Stimulated activated CD4-positive, alpha-beta T cell treated with anti-CD3 and anti-CD28 coated beads, Interleukin-1b, Interleukin-23, amount 100 ng/mL, for 1 hour (primary cell): ENCODE data around the gene PCCA.
"Not testable (repeated sequence)": the region's sequence is repeated elsewhere in the genome, so short reads cannot be mapped to it uniquely, and the experiment has no call there.

Experiments used
- DNase-seq, 2 donors: peaks; one replicate each; pipeline ENCODE4 v3.0.0-alpha.2; 2020; ENCODE audit warnings: low read depth in 2 of 2

PCCA gene

GRCh38 chr13:100362781-100363180, 273.9 kb downstream of the PCCA start:
- no peak for DNase-seq

GRCh38 chr13:100363285-100363711, 274.4 kb downstream of the PCCA start:
- DNase-seq = no peak

GRCh38 chr13:100363874-100364273, 275.0 kb downstream of the PCCA start:
- DNase-seq = no peak

DNA sequence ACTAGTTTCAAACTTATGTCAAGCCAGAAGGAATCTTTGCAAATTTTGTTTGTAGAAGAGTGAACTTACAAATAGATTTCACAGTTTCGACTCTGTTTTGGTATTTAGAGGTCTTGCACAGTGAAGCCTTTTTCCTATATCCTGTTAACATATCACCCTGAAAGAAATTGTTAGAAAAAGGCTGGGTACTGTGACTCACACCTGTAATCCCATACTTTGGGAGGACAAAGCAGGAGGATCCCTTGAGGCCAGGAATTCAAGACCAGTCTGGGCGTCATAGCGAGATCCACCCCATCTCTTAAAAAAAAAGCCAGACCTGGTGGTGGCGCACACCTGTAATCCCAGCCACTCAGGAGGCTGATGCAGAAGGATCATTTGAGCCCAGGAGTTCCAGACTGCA, 275.7 kb downstream of the PCCA start:
- DNase-seq = no peak

- no peak for DNase-seq
Observed at GRCh38 chr13:100365680-100366079, 276.8 kb downstream of the PCCA start.

- DNase-seq = no peak
Observed at GRCh38 chr13:100378533-100378932, 289.6 kb downstream of the PCCA start.

DNA sequence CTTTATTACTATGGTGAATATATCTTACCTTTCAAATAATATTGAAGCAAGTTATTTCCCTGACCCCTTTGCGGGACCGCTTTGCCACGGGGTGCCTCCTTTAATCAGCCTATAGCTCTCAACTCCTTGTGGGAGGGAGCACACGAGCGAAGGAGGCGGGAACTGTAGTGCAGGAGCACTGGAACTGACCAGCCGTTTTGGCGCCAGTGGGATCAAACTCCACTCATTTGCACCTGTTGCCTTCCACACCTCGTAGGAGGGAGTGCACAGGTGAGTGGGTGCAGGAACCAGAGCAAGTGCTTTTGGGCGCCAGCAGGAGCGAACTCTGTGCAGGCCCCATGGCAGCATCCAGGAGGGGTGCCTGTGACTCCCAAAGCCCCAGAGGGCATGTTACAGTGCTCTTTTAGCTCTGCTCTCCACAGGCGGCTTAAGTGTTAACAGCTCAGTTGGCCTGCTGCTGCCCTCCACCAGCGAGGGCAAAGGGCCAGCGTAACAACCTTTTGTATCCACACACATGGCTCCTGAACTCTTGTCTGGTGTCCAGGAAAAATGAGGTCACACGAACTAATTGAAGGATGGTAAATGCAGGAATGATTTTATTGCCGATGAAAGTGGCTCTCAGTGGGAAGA, 292.8 kb downstream of the PCCA start:
- DNase-seq = no peak

- no peak for DNase-seq
Observed at GRCh38 chr13:100382785-100383184, 293.9 kb downstream of the PCCA start.

- DNase-seq = no peak
Observed at GRCh38 chr13:100387416-100387815, 298.5 kb downstream of the PCCA start.

- DNase-seq = not testable (repeated sequence)
Observed at GRCh38 chr13:100388150-100388549, 299.3 kb downstream of the PCCA start.

DNA sequence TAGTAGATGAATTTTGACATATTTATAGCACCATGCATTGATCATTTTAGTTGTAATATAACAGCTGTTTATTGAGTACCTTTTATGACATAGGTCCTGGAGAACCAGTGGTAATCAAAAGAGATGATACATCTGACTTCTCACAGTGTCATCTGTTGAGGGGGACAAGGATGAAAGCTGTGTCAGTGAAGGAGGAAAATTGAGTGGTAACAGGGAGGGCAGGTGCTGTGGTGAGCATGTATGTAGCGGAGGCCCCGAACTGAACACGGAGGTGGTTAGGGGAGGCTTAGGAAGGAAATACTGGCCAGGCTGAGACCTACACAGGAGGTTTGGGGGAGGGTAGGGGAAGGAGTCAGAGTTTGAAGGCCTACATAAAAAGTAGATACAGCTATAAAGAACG, 300.0 kb downstream of the PCCA start:
- DNase-seq = no peak

- DNase-seq = no peak
Observed at GRCh38 chr13:100389617-100390016, 300.7 kb downstream of the PCCA start.

DNA sequence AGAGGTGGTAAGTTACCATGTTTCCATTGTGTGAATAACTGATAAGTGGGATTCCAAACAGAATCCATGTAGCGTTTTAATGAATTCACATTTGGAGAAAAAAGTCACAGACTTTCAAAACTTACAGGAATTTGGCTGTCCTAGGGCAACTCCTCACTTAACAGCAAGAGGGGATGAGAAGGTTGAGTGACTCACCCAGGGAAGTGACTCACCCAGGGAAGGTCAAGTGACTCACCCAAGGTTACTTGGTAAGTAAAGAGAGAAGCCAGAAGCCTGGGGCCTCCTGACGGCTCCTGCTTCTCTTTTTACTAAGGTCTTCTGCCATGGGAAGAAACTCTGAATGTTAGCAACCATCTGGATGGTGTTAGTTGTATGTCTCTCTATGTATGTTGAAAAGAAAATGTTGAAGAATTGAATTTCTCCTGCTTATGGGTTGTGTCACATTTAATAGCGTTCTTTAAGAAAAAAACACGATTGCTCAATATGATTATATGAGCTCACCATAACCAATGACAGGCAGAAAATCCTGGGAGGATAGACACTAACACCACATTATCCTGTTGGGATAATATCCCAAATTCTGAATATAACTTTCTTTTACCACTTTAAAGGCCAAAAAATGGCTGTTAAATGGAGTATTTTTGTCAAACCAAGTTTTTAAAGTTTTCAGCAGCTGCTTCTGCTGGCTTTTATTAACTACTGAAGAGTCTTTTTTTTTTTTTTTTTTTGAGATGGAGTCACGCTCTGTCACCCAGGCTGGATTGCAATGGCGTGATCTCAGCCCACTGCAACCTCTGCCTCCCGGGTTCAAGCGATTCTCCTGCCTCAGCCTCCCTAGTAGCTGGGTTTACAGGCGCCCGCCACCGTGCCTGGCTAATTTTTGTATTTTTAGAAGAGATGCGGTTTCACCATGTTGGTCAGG, 304.1 kb downstream of the PCCA start:
- peak; percentile 3 to 35 for DNase-seq

DNA sequence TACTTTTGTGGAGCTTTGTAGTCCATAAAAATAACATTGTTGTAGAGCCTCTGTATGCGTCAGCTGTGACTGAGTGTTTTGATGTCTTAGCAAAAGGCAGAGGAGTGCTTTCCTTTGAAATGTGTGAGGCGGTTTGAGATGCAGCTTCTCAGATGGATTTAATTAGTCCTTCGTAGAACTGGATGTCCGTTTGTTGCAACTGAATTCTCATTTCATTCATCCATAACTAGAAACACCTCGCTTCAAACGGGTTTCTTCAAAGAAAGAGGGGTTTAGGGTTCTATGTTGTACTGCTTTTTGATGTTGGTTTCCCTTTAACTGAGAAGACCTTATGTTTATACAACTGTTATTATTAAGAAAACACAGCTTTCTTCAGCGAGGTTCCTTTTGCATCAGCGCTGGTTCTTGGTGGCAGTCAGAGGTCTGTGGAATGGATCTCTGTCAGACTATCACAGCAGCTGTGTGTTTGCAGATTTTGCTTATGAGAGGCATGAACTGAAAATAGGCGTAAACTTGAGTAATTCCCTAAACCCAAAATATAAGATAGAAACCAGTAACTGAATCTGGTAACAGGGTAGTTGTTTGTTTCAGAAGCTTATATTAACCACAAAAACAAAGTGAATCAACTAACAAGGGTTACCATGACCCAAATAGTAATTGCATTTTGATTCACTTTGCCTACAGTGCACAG, 305.3 kb downstream of the PCCA start:
- no peak for DNase-seq

DNA sequence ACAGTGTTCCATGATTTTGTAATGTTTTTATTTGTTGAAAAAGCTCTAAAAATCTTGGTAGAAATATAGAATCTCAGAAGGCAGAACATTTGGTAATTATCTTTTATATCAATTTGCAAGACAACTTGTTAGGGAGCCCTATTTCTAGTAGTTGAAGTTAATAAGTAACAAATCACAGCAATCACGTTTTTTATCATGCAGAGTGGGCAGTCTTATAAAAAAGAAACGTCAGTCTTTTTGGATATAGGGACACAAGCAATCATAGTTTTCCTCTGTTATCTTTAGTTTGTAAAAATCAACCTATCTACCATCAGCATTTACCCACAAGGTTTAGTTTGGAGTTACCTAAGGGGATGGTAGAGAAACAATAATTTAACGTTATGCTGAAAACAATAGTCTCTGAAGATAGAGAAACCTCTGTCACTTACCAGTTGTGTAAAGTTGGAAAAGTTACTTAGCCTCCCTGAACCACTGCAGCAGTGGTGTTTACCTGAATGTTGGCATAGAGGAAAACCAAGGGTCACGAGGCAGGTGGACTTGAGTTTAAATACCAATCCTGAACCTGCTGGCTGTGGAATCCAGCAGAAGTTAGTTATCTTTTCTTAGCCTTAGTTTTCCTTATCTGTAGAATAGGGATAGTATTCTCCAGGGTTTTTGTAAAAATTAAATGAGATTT, 306.9 kb downstream of the PCCA start:
- DNase-seq = no peak

- DNase-seq = no peak
Observed at GRCh38 chr13:100396776-100397175, 307.9 kb downstream of the PCCA start.

DNA sequence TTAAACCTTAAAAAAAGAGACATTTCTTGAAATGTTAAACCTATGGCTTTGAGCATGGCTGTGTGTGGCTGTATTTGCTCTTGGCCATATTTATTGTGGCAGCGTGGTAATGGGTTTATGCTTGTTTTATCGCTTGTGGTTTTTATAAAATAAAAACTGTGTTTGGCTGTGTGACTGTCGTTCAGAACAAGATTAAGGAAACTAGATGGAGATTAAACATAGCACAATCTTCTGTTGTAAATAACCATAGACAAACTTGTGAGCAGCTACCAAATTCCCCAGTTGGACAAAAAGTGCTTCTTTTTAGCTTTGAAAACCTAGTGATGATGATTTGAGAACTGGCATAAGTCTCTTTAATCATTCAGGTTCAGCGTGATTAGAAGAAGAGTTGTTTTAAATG, 308.7 kb downstream of the PCCA start:
- no peak for DNase-seq

DNA sequence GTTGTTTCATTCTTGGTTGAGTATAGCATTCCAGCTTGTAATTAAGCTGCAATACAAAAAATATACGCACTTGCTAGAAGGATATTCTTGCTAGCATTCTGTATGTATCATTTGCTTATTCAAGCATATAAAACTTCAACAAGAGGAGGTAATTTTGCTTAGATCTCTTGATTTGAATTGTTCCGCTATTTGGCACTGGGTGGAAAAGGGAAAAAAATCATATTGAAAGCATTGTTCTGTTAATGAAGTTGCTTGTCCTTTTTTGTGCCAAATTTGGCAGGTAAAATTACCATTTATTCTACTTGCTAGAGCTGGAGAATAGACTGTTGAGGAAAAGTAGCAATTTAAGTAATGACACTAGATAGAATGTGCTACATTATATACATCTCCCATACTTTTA, 309.5 kb downstream of the PCCA start:
- DNase-seq = no peak

DNA sequence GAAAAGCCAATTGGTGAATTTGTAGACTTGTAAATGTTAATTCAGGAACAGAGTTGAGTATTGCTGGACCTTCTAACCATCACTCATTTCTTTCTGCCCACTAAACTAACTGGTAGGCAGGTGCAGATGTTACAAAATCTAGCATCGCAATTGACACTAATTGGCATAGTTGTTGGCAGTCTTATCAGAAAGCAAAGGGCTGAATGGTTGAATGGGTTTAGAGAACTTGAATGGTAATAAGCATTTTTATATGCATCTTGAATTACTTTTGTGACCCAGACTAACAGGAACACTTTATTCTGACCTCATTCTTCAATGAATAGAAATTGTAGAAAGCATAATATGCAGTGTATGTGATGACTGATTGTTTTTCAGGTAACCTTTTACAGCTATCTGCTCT, 310.6 kb downstream of the PCCA start:
- DNase-seq = no peak

DNA sequence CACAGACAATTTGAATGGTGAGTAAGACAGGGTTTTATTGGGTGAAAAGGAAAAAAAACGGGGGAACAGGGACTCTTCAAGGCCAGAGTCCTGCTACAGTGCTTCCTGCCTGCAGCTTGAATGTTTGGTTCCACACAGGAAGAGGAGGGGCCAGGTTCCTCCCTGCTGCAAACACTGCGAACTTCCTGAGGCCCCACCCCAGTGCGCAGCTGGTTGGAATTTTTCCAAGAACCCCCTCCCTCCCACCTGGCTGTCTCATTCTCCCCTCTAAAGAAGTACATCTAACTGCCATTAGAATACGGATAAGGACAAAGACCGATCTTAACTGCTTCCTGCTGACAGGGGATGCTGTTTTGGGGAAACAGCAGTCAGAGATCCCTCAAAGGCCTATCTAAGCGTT, 314.8 kb downstream of the PCCA start:
- DNase-seq = no peak

DNA sequence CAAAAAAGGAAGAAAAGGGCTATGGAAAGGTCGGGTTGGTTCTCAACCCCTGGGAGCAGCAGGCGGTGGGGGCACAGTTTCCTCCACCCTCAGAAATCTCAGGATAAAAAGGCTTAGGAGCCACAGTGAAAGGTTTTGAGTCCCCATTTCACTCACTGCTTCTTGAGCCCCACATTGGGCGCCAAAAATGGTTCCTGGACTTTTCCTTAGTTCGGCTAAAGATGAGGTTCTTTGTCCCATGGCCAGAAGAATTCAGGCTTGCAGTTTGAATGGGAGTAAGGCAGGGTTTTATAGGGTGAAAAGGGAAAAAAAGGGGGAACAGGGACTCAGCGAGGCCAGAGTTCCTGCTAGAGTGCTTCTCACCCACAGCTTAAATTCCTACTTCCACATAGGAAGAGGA, 320.2 kb downstream of the PCCA start:
- no peak for DNase-seq

GRCh38 chr13:100423375-100423774, 334.5 kb downstream of the PCCA start:
- no peak for DNase-seq
